Measurements from ENCODE around the gene NFKBIB. TPM values are rescaled to one million over a fixed set of nuclear protein-coding genes. Genes with fewer than 3 reads are reported as not detected.

NFKBIB gene
- total RNA-seq, 1 donor from 2014 or later = 18.0 TPM

DNA sequence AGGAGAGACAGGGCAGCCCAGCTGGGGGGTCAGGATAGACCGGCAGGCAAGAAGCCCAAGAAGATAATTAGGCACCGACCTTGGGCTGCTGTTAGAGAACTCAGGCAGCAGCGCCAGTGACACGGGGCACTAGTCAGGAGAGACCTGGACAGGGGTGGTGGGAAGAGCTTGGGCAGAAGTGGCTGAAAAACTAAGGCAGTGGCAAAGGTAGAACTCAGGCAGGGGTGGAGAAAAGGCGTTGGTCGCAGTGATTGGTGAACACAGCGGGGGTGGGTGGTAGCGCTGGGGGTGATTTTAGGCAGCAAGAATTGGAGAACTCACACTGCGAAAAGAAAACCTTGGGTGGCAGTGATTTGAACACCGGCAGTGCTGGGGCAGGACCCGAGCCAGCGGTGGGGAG, 7.9 kb downstream of the NFKBIB start:
- no peak overlapping the region for H3K4me3 Mint-ChIP-seq (ENCODE audit: unreplicated experiment)
- H3K27ac Mint-ChIP-seq (ENCODE audit: unreplicated experiment) = no peak overlapping the region
- peaks cover 10% of the 10 kb centered on the region for H3K36me3 Mint-ChIP-seq (ENCODE audit: unreplicated experiment)
- H3K27me3 Mint-ChIP-seq (ENCODE audit: unreplicated experiment) = no peaks in the 10 kb centered on the region
- no peaks in the 10 kb centered on the region for H3K9me3 Mint-ChIP-seq (ENCODE audit: unreplicated experiment)
- no peaks in the 10 kb centered on the region for H3K4me1 Mint-ChIP-seq (ENCODE audit: unreplicated experiment)
- no peak for DNase-seq (ENCODE audit: extremely low spot score, unreplicated experiment)
- TF ChIP-seq, protein P1, sequence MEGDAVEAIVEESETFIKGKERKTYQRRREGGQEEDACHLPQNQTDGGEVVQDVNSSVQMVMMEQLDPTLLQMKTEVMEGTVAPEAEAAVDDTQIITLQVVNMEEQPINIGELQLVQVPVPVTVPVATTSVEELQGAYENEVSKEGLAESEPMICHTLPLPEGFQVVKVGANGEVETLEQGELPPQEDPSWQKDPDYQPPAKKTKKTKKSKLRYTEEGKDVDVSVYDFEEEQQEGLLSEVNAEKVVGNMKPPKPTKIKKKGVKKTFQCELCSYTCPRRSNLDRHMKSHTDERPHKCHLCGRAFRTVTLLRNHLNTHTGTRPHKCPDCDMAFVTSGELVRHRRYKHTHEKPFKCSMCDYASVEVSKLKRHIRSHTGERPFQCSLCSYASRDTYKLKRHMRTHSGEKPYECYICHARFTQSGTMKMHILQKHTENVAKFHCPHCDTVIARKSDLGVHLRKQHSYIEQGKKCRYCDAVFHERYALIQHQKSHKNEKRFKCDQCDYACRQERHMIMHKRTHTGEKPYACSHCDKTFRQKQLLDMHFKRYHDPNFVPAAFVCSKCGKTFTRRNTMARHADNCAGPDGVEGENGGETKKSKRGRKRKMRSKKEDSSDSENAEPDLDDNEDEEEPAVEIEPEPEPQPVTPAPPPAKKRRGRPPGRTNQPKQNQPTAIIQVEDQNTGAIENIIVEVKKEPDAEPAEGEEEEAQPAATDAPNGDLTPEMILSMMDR (IDR thresholded peaks at IDR 0.05) = no peak

DNA sequence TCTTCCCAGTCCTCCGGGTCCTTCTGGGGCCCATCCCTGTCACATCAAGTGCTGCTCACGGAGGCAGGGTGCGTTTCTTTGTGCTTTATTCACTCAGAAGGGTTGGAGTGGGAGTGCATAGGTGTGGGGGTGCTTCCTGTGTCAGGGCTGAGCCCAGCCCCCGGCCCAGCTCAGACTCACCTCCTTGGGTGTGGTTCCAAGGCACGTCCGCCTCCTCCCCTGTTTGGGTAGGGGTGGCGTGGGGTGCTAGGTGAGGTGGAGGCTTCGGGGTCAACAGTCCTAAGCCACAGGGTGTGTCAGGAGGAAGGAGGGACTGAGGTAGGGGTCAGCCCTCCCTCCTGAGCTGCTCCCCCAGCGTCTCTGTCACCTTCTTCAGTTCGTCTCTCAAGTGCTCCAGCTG, 9.1 kb downstream of the NFKBIB start:
- H3K27me3 Mint-ChIP-seq (ENCODE audit: unreplicated experiment) = no peaks in the 10 kb centered on the region

DNA sequence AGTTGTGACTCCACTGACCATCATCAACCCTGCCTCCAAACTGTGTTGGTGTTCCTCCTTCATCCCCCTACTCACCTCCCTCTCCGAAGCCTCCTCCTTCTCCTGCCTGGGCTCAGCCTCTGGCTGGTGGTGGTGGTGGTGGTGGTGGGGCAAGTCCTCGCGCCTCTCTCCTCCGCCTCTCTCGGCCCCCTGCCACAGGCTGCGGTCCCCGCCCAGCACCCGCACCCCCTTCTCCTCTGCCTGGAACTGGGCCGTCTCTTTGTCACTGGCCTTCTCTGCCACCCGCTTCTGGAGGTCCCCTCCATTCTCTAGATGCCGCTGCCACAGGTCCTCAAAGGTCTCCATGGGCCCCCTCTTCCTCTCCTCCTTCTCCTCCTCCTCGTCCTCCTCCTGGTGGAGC, 10.7 kb downstream of the NFKBIB start:
- no peak for DNase-seq (ENCODE audit: extremely low spot score, unreplicated experiment)
- Mint-ChIP-seq H3K27me3 (ENCODE audit: unreplicated experiment) (no peaks in the 10 kb centered on the region), H3K27ac (ENCODE audit: unreplicated experiment) (no peak overlapping the region), H3K9me3 (ENCODE audit: unreplicated experiment) (no peaks in the 10 kb centered on the region), H3K4me3 (ENCODE audit: unreplicated experiment) (no peak overlapping the region), H3K4me1 (ENCODE audit: unreplicated experiment) (no peaks in the 10 kb centered on the region), H3K36me3 (ENCODE audit: unreplicated experiment) (peaks cover 8% of the 10 kb centered on the region)
- TF ChIP-seq, protein P1 (IDR thresholded peaks at IDR 0.05) = no peak

More for the DNA sequence above, 9.1 kb downstream of the NFKBIB start:
- Mint-ChIP-seq H3K9me3 (ENCODE audit: unreplicated experiment) (no peaks in the 10 kb centered on the region), H3K4me3 (ENCODE audit: unreplicated experiment) (no peak overlapping the region), H3K27ac (ENCODE audit: unreplicated experiment) (no peak overlapping the region), H3K36me3 (ENCODE audit: unreplicated experiment) (peaks cover 10% of the 10 kb centered on the region), H3K4me1 (ENCODE audit: unreplicated experiment) (no peaks in the 10 kb centered on the region)
- DNase-seq (ENCODE audit: extremely low spot score, unreplicated experiment) = no peak
- TF ChIP-seq, protein P1 (IDR thresholded peaks at IDR 0.05) = no peak

DNA sequence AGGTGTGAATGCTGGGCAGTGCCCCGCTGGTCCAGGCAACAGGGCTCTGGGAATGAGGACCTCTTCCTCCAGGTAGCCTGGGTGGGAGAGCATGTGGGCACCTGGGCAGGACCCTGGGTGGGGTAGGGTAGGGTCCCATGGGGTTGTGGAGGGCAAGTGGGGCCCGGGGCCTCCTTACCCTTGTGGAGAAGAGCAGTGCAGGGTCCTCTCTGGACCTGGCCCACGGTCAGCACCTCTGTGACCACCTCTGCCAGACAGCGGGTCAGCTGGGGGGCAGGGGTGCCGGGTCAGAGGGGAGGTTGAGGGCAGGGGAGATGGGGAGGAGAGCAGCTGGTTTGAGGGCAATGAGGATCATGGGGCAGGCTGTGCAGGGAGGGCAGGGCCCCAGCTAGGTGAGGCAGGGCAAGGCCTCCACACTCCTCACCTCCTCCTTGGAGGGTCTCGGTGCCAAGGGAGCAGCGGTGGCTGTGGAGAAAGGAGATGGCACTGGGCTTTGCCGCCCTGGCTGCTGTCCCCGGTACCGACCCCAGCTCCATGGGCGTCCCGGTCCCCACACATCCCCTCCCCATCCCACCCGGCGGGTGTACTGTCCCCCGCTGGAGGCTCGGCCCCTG, 11.7 kb downstream of the NFKBIB start:
- Mint-ChIP-seq H3K36me3 (ENCODE audit: unreplicated experiment) (peaks cover 8% of the 10 kb centered on the region), H3K9me3 (ENCODE audit: unreplicated experiment) (no peaks in the 10 kb centered on the region), H3K4me3 (ENCODE audit: unreplicated experiment) (no peak overlapping the region), H3K27ac (ENCODE audit: unreplicated experiment) (no peak overlapping the region), H3K4me1 (ENCODE audit: unreplicated experiment) (no peaks in the 10 kb centered on the region), H3K27me3 (ENCODE audit: unreplicated experiment) (no peaks in the 10 kb centered on the region)
- no peak for DNase-seq (ENCODE audit: extremely low spot score, unreplicated experiment)
- TF ChIP-seq, protein P1 (IDR thresholded peaks at IDR 0.05) = no peak

DNA sequence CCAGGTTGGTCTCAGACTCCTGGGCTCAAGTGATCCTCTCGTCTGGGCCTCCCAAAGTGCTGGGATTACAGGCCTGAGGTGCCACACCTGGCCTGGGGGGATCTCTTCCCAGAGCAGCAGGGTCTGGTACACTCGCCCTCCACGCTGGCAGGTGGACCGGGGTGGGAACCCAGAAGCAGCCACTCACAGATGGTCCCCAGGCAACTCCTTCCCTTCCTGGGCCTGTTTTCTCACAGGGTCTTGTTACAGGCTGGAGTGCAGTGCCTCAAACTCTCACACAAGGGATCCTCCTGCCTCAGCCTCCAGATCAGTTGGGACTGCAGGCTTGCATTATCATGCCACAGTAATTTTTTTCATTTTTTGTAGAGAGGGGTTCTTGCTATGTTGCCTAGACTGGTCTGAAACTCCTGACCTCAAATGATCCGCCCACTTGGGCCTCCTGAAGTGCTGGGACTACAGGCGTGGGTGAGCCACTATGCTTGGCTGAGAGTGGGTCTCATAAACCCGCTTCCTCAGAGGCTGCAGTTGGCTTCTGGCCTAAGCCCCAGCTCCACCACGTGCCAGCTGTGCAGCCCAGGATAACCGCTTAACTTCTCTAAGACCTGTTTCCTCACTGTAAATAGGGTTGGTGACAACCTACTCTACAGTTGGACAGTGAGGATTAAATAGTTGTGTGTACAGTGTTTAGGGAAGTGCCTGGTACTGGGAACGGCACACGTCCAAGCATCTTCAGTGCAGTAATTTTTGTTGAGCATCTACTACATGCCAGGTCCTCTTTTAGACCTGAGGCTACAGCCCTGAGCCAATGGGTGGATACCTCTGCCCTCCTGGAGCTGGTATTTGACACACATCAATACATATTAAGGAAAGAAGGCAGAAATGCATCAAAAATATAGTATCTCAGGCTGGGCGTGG, 13.1 kb downstream of the NFKBIB start:
- no peaks in the 10 kb centered on the region for H3K27me3 Mint-ChIP-seq (ENCODE audit: unreplicated experiment)
- H3K36me3 Mint-ChIP-seq (ENCODE audit: unreplicated experiment) = peaks cover 1% of the 10 kb centered on the region
- TF ChIP-seq, protein P1 (IDR thresholded peaks at IDR 0.05) = no peak
- no peak overlapping the region for H3K27ac Mint-ChIP-seq (ENCODE audit: unreplicated experiment)
- DNase-seq (ENCODE audit: extremely low spot score, unreplicated experiment) = no peak
- no peak overlapping the region for H3K4me3 Mint-ChIP-seq (ENCODE audit: unreplicated experiment)
- H3K4me1 Mint-ChIP-seq (ENCODE audit: unreplicated experiment) = no peaks in the 10 kb centered on the region
- no peaks in the 10 kb centered on the region for H3K9me3 Mint-ChIP-seq (ENCODE audit: unreplicated experiment)
